Middle frontal gyrus (tissue), 1 donor: ENCODE data around the gene CD164L2.
"Not testable (repeated sequence)": the region's sequence is repeated elsewhere in the genome, so short reads cannot be mapped to it uniquely, and the experiment has no call there.

Experiments
- DNase-seq: peaks from one replicate; pipeline ENCODE4 v3.0.0-alpha.2; 2015; ENCODE audit warnings: low spot score; ENCODE audit errors: extremely low spot score

The CD164L2 gene

GRCh38 chr1:27383039-27383605, at the start of gene CD164L2:
Gene CD164L2, minus strand, starts transcription at chr1:27383333. Its CDS starts 94 bp downstream, at chr1:27383239.
- DNase-seq, result no peak

GRCh38 chr1:27432725-27433124, 49.6 kb upstream of the CD164L2 start:
- not testable (repeated sequence) for DNase-seq

- no peak for DNase-seq
Measured at GRCh38 chr1:27431601-27431940, 48.4 kb upstream of the CD164L2 start.

GRCh38 chr1:27430903-27431600, 47.9 kb upstream of the CD164L2 start:
- peak; percentile 35 for DNase-seq

GRCh38 chr1:27429029-27429425, 45.9 kb upstream of the CD164L2 start:
- no peak for DNase-seq

- DNase-seq, result no peak
Measured at GRCh38 chr1:27428316-27429028, 45.3 kb upstream of the CD164L2 start.

- no peak for DNase-seq
Measured at GRCh38 chr1:27427816-27428315, 44.7 kb upstream of the CD164L2 start.

GRCh38 chr1:27427329-27427728, 44.2 kb upstream of the CD164L2 start:
- DNase-seq, result no peak

GRCh38 chr1:27423709-27424108, 40.6 kb upstream of the CD164L2 start:
- no peak for DNase-seq

- DNase-seq, result peak; percentile 56
Measured at GRCh38 chr1:27418326-27419185, 35.4 kb upstream of the CD164L2 start.

- no peak for DNase-seq
Measured at GRCh38 chr1:27417713-27418112, 34.6 kb upstream of the CD164L2 start.

- DNase-seq, result no peak
Measured at GRCh38 chr1:27416387-27417111, 33.4 kb upstream of the CD164L2 start.

- no peak for DNase-seq
Measured at GRCh38 chr1:27414091-27414490, 31.0 kb upstream of the CD164L2 start.

- no peak for DNase-seq
Measured at GRCh38 chr1:27413004-27413403, 29.9 kb upstream of the CD164L2 start.

- no peak for DNase-seq
Measured at GRCh38 chr1:27412502-27412901, 29.4 kb upstream of the CD164L2 start.

GRCh38 chr1:27410709-27411108, 27.6 kb upstream of the CD164L2 start:
- DNase-seq, result no peak

GRCh38 chr1:27409669-27410068, 26.5 kb upstream of the CD164L2 start:
- DNase-seq, result no peak

GRCh38 chr1:27408151-27408550, 25.0 kb upstream of the CD164L2 start:
- DNase-seq, result no peak

GRCh38 chr1:27406791-27407190, 23.7 kb upstream of the CD164L2 start:
- DNase-seq, result not testable (repeated sequence)

GRCh38 chr1:27406362-27406680, 23.2 kb upstream of the CD164L2 start:
- DNase-seq, result no peak
